GM20000 (cell line): ENCODE data around the gene HEPACAM2.

Experiments
- DNase-seq: peaks from one replicate; pipeline ENCODE4 v3.0.0; 2012; ENCODE audit warnings: low spot score
- TF ChIP-seq, protein P1 (sequence below): IDR thresholded peaks from 2 replicates; pipeline ENCODE4 v1.5.1; 2012; ENCODE audit warnings: mild to moderate bottlenecking, control low read depth; ENCODE audit errors: extremely low read depth, missing control alignments

Gene HEPACAM2

DNA sequence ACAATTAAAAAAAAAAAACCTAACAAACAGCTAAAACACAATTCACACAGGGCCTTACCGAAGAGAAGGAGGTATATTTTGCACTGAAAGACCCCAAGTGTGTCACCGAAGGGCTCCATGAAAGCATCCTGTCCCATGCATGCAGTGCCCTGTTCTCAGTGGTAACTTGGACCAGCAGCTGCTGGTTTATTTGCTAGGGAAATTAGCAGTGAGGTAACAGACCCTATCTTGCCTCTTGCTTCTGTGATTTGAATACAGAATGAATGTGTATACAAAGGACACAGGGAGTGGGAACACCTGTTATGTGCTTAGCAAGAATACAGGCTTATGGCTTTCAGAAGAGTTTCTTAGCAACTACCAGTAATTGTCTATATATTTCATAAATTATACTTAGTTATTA, at the start of gene HEPACAM2:
Gene HEPACAM2 (minus strand): TSS at position 160 of the 400 bp plus-strand sequence.
- DNase-seq: no peak
- TF ChIP-seq, protein P1, sequence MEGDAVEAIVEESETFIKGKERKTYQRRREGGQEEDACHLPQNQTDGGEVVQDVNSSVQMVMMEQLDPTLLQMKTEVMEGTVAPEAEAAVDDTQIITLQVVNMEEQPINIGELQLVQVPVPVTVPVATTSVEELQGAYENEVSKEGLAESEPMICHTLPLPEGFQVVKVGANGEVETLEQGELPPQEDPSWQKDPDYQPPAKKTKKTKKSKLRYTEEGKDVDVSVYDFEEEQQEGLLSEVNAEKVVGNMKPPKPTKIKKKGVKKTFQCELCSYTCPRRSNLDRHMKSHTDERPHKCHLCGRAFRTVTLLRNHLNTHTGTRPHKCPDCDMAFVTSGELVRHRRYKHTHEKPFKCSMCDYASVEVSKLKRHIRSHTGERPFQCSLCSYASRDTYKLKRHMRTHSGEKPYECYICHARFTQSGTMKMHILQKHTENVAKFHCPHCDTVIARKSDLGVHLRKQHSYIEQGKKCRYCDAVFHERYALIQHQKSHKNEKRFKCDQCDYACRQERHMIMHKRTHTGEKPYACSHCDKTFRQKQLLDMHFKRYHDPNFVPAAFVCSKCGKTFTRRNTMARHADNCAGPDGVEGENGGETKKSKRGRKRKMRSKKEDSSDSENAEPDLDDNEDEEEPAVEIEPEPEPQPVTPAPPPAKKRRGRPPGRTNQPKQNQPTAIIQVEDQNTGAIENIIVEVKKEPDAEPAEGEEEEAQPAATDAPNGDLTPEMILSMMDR: no peak

DNA sequence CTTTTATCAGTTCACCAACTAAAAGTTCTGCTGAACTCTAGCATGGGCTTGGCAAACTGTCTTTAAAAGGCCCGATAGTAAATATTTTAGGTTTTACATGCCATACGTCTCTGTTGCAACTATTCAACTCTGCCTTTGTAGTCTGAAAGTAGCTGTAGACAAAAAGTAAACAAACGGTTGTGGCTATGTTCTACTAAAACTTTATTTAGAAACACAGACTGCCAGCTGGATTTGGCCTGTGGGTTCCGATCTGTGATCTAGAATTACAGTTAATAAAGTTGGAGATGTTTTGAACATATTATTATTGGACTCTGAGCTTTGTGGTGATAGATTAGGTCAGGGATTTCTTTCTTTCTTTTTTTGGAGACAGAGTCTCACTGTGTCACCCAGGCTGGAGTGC, 39.0 kb upstream of the HEPACAM2 start:
- DNase-seq: no peak
- TF ChIP-seq, protein P1: no peak

DNA sequence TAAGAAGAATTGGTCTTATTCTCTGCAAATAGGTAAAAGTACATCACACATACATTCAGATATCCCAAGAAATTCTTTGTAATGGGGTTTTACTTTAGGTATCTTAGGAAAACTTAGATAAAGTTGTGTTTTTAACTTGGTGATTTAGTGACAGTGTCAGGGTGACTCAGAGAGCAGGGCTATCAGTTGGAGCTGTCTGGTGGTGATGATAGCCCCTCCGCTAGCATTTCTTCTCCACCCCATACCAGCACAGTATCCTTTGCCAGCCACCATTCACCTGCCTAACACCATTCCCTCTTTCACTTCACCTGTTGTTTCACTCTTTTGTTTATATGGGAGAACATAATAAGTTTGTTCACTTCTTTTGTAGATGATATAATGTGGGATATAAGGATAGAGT, 36.3 kb upstream of the HEPACAM2 start:
- DNase-seq: no peak
- TF ChIP-seq, protein P1: no peak

DNA sequence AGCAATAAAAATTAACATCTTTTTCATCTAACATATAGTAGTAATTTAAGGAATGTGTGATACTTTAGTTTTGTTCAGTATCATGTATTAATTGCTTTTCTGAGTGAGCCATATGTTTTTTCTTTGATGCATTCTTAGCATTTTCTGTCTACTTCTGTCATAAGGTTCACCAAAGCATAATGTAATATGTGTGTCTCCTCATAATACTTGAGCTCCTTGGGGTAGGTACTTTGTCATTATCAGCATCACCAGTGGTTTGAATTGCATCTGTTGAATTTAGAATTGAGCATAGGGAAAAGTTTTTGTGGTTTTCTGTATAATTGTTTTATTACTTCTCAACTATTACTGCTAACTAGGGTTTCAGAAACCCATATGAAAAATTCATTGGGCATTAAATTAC, 32.4 kb upstream of the HEPACAM2 start:
- DNase-seq: no peak
- TF ChIP-seq, protein P1: no peak

DNA sequence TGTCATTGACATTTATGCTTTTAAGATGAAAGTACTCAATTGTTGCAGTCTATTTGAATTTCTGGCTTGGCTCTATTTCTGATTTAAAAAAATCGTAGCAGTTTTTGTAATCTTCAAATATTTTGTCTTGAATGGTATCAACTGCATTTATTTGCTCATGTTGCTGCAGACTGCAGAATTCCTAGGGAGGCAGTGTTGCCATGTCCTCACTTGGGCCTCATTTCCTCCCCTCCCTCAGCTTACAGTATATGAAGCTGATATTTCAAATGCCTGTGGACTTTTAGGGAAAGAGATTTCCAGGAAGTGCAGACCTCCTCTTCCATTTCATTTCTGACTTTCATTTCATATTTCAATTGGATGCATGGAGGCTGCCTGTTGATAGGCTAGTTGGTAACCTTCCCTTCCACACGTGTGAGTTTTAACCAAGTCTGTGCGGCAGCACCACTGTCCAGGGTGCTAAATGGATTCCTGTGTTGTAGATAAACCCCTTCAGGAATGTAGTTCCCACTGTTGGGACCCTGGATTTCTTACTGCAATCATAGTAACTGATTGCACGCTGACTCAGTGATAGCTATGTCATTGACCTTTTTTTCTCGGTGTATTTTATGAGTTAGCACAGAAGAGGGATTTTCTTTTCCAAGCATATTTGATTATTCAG, 23.4 kb upstream of the HEPACAM2 start:
- TF ChIP-seq, protein P1: no peak
- DNase-seq: no peak

DNA sequence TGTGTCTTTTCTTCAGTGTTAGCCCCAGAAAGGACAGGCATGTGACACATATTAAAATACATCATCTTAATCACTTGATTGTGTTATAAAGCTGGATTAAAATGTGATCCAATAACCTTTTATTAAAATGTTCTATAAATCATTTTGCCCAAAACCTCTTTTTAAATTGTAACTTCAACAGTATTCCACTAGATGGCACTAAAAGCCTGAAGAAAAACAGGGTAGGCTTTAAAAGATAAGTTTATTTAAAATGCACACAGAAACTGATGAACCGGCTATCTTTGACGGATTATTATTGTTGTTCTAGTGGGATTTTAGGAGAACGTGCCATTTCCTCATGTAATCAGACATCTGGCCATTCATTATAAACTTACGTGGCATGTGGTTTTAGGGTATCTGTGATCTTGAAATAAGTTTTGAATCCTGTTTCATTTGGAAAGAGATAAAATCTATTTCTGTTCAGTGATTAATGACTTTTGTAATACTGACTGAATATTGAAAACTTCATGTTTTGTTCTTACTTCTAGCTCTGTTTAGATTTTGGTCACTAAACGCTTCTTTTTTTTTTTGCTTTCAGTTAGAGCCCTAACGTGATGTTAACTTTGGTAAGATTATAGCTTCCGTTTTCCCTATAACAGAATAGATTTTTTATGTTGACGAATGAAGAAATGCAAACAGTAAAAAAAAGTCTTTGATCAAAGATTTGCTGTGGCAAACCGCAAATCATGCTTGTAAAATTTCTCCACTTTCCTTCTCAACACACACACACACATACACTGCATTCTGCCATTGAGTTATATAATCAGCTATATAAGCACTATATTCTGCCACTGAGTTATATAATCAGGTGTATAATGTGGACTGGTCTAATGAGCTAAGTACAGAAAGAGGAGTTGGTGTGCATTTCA, 19.5 kb upstream of the HEPACAM2 start:
- TF ChIP-seq, protein P1: peak; percentile 16
- peak; percentile 5 for DNase-seq

DNA sequence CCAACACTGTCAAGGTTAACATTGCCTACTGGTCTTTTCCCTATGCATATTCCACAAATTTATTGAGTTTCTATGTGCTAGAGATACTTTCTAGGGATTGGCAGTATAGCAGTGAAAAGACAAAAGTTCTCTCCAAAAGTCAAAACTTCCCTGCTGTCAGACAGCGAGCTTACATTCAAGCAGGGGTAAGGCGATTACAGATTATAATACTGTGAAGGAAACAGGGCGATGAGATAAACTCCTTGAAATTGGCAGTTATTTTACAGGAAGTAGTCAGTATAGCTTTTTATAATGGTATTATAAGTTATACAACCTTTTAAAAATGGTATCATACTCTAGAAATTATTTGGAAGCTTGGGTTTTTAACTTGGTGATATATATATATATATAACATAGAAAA, 15.8 kb upstream of the HEPACAM2 start:
- TF ChIP-seq, protein P1: no peak
- no peak for DNase-seq
